NK-92 treated with Interleukin-12 subunit alpha and Interleukin-12 subunit beta, amount 100 ng/mL, for 24 hours (cell line): ENCODE results near the gene AP4B1.

Experiments
- DNase-seq: peaks from one replicate; lab custom pipeline; 2025; lab: John Stamatoyannopoulos, UW

The AP4B1 gene

GRCh38 chr1:113930499-113931161 lies 26.0 kb upstream of the AP4B1 start:
- peak; percentile 71 for DNase-seq

GRCh38 chr1:113929750-113930498 lies 25.3 kb upstream of the AP4B1 start:
- DNase-seq: peak; percentile 68

- peak; percentile 85 for DNase-seq
Observed at GRCh38 chr1:113928941-113929749, 24.5 kb upstream of the AP4B1 start, which contains the start of gene HIPK1. Gene HIPK1 (plus strand): TSS chr1:113929324.

- no peak for DNase-seq
Observed at GRCh38 chr1:113928187-113928930, 23.8 kb upstream of the AP4B1 start.

GRCh38 chr1:113924473-113924872 lies 19.9 kb upstream of the AP4B1 start:
- no peak for DNase-seq

- DNase-seq: no peak
Observed at GRCh38 chr1:113922957-113923356, 18.4 kb upstream of the AP4B1 start.

GRCh38 chr1:113918243-113918642 lies 13.6 kb upstream of the AP4B1 start:
- DNase-seq: no peak

GRCh38 chr1:113917400-113918082 lies 12.9 kb upstream of the AP4B1 start:
- DNase-seq: no peak

- no peak for DNase-seq
Observed at GRCh38 chr1:113916974-113917373, 12.4 kb upstream of the AP4B1 start.

GRCh38 chr1:113913887-113914664 lies 9.5 kb upstream of the AP4B1 start:
- DNase-seq: no peak

GRCh38 chr1:113913312-113913668 lies 8.7 kb upstream of the AP4B1 start:
- DNase-seq: no peak

- DNase-seq: no peak
Observed at GRCh38 chr1:113912594-113913311, 8.2 kb upstream of the AP4B1 start.

GRCh38 chr1:113905435-113905861 lies 849 bp upstream of the AP4B1 start:
- DNase-seq: peak; percentile 61

- DNase-seq: no peak
Observed at GRCh38 chr1:113904293-113904673, 316 bp downstream of the AP4B1 start.

- no peak for DNase-seq
Observed at GRCh38 chr1:113903501-113904292, 902 bp downstream of the AP4B1 start.

GRCh38 chr1:113901191-113901590 lies 3.4 kb downstream of the AP4B1 start:
- no peak for DNase-seq

GRCh38 chr1:113899111-113899510 lies 5.5 kb downstream of the AP4B1 start:
- no peak for DNase-seq

GRCh38 chr1:113898241-113898814 lies 6.3 kb downstream of the AP4B1 start:
- DNase-seq: no peak

GRCh38 chr1:113895961-113896360 lies 8.6 kb downstream of the AP4B1 start:
- DNase-seq: no peak
